Activated naive CD4-positive, alpha-beta T cell treated with anti-CD3 and anti-CD28 coated beads, Interleukin-2, amount 50 U/mL, for 24 hours (primary cell): Measurements from ENCODE around the gene H3-3A.

ENCODE experiments used
- H3K27ac Mint-ChIP-seq: one replicate; pipeline ENCODE4 v1.8.0; 2021; ENCODE audit warnings: mild to moderate bottlenecking, mixed read lengths
- H3K27me3 Mint-ChIP-seq: one replicate; pipeline ENCODE4 v1.8.0; 2021; ENCODE audit warnings: mixed read lengths
- H3K36me3 Mint-ChIP-seq: one replicate; pipeline ENCODE4 v1.8.0; 2021; ENCODE audit warnings: mixed read lengths
- H3K4me1 Mint-ChIP-seq: one replicate; pipeline ENCODE4 v1.8.0; 2021; ENCODE audit warnings: mixed read lengths
- H3K4me3 Mint-ChIP-seq: one replicate; pipeline ENCODE4 v1.8.0; 2021; ENCODE audit warnings: mild to moderate bottlenecking, mixed read lengths
- H3K9me3 Mint-ChIP-seq: one replicate; pipeline ENCODE4 v1.8.0; 2021; ENCODE audit warnings: mixed read lengths

The H3-3A gene

DNA sequence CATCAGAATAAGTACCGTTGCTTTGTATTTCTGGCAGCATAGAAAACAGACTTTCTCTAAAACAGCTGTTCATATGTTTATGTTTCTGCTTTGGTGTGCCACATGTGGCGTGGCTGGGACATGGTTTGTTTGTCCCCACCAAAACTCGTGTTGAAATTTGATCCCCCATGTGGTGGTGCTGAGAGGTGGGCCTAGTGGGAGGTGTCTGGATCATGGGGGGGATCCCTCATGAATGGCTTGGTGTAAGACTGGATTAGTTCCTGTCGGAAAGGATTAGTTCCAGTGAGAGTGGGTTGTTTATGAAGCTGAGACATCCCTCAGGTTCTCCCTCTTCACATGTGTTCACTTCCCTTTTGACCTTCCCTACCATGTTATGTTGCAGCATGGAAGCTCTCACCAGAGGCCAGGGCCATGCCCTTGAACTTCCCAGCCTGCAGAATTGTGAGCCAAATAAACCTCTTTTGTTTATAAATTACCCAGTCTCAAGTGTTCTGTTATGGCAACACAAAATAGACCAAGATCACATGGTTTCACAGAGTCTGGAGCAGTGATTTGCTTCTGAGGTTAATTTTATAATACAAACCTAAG is 17.9 kb upstream of the H3-3A start:
- no peak overlapping the region for H3K4me3 Mint-ChIP-seq
- no peaks in the 10 kb centered on the region for H3K4me1 Mint-ChIP-seq
- H3K27ac Mint-ChIP-seq, result no peak overlapping the region
- no peaks in the 10 kb centered on the region for H3K9me3 Mint-ChIP-seq
- H3K27me3 Mint-ChIP-seq, result no peaks in the 10 kb centered on the region
- H3K36me3 Mint-ChIP-seq, result no peaks in the 10 kb centered on the region

DNA sequence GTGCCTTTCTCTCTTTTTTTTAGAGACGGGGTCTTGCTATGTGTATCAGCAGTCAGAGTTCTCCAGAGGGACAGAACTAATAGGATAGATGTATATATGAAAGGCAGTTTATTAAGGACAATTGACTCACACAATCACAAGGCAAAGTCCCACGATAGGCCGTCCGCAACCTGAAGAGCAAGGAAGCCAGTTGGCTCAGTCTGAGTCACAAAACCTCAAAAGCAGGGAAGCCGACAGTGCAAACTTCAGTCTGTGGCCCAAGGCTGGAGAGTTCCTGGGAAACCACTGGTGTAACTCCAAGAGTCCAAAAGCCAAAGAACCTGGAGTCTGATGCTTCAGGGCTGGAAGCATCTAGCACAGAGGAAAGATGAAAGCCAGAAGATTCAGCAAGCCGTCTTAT is 16.3 kb upstream of the H3-3A start:
- H3K36me3 Mint-ChIP-seq, result no peaks in the 10 kb centered on the region
- H3K27me3 Mint-ChIP-seq, result no peaks in the 10 kb centered on the region
- H3K4me3 Mint-ChIP-seq, result no peak overlapping the region
- no peaks in the 10 kb centered on the region for H3K9me3 Mint-ChIP-seq
- no peak overlapping the region for H3K27ac Mint-ChIP-seq
- no peaks in the 10 kb centered on the region for H3K4me1 Mint-ChIP-seq

DNA sequence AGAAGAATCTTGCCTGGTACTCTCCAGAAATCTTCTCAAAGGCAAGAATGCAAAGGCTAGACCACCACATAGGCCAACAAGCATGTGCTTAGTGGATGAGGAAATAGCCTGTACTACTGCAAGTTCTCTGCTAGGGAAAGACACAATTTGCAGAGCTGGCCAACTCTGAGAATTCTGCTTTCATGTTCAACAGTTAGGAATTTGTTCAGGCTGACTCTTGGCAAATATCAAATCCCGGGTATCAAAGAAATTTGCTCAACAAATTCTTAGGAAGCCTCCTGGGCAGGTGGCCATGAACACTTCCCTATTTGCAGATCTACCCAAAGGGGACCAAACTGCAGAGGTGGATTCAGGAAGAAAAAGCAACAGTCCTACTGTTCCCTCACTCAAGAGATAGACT is 15.0 kb upstream of the H3-3A start:
- Mint-ChIP-seq H3K4me1 (no peaks in the 10 kb centered on the region), H3K36me3 (no peaks in the 10 kb centered on the region), H3K27me3 (no peaks in the 10 kb centered on the region), H3K9me3 (no peaks in the 10 kb centered on the region), H3K4me3 (no peak overlapping the region), H3K27ac (no peak overlapping the region)

DNA sequence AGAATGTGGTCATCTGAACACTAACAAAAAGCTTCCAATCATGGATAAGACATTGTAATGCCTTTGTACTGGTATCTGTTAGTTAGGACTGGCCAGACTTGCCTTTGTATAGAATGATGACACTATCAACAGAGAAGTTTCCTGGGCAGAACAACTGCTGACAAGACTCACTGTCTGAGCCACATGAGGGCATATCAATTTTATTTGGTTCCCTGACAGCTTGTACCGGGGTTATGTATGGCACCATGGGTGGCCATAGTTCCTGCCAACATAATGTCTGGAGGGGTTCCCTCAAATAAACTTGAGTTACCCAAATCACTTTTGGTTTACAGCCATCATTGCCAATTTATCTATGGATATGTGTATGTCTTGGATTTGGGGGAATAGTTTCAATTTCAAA is 13.6 kb upstream of the H3-3A start:
- Mint-ChIP-seq H3K4me3 (no peak overlapping the region), H3K9me3 (no peaks in the 10 kb centered on the region), H3K27me3 (no peaks in the 10 kb centered on the region), H3K36me3 (no peaks in the 10 kb centered on the region), H3K27ac (no peak overlapping the region), H3K4me1 (no peaks in the 10 kb centered on the region)

DNA sequence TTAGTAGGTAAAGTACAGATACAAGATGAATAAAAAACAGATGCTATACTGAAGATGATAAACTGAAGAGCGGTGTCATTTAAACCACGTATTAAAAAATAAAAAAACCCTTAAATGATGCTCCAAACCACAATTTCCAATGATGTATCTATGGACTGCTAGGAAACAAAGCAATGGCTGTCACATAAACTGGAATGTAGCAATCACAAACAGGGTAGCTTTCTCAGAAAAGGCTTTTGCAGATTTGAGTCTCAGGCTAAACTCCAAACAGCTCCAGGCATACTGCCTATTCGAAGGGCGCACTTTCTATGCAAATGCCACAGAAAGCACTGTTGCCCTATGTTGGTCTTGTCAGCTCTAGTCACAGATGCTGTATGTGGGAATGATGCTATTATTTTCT is 12.4 kb upstream of the H3-3A start:
- H3K9me3 Mint-ChIP-seq, result no peaks in the 10 kb centered on the region
- H3K4me1 Mint-ChIP-seq, result no peaks in the 10 kb centered on the region
- H3K27ac Mint-ChIP-seq, result no peak overlapping the region
- H3K36me3 Mint-ChIP-seq, result no peaks in the 10 kb centered on the region
- no peak overlapping the region for H3K4me3 Mint-ChIP-seq
- no peaks in the 10 kb centered on the region for H3K27me3 Mint-ChIP-seq

DNA sequence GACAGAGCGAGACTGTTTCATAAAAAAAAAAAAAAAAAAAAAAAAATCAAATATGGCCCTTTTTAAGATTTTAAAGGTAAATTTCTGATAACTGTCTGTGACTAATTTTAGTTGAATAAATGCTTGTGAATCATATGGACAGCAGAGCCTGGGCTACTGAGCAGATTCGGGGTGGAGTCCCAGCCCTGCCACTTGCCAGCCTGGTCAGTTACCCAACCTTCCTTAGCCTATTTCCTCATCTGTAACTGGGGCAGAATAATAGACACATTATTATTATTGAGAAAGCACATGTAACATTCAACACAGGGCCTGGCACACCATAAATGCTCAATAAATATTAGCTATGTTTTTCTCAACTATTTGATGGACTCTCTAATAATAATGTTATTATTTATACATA is 11.2 kb upstream of the H3-3A start:
- no peaks in the 10 kb centered on the region for H3K27me3 Mint-ChIP-seq
- H3K36me3 Mint-ChIP-seq, result no peaks in the 10 kb centered on the region
- no peak overlapping the region for H3K4me3 Mint-ChIP-seq
- no peaks in the 10 kb centered on the region for H3K4me1 Mint-ChIP-seq
- H3K9me3 Mint-ChIP-seq, result no peaks in the 10 kb centered on the region
- no peak overlapping the region for H3K27ac Mint-ChIP-seq

DNA sequence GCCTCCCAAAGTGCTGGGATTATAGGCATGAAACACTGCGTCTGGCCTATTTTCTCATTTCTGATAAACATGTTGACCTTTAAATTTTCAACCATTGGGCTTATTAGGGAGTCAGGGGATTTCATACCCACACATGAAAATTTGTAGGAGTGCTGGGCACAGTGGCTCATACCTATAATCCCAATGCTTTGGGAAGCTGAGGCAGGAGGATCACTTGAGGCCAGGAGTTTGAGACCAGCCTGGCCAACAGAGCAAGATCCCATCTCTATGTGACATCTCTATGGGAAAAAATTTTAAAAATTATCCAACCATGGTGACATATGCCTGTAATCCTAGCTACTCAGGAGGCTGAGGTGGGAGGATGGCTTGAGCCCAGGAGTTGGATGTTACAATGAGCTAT is 10.5 kb upstream of the H3-3A start:
- Mint-ChIP-seq H3K4me1 (no peaks in the 10 kb centered on the region), H3K36me3 (no peaks in the 10 kb centered on the region), H3K9me3 (no peaks in the 10 kb centered on the region), H3K27ac (no peak overlapping the region), H3K4me3 (no peak overlapping the region), H3K27me3 (no peaks in the 10 kb centered on the region)

DNA sequence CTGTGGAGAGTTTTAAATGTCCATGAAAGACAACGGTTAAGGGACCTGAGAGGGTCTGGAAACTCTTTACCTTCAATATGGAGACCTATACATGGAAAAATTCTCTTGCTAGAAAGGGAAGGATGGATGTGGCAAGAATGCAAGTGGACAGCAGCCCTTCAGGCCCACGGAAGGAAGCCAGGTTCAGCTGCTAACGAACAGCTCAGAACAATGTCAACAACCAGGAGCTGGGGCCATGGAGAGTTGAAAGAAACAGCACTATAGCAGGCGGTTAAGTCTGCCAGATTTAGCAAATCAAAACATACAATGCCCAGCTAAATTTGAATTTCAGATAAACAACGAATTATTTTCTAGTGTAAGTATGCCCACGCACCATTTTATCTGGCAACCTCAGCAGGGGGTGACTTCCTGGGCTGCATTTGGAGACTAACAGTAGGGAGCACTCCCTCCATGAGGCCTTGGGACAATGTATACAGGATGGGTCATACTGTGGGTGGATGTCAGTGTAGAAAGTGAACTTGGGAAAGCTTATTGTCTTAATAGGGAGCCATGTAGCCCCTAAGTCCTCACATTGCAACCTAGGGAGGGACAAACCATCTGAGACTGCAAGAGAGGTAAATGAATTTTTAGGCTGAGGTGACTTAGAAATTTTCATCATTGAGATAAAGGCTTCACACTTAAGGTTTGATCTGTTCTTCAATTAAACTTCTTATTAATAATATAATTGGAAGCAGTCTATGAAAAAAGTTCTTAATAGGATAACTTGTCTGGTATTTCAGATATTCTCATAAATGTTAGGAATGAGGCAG is 7.8 kb upstream of the H3-3A start:
- H3K27me3 Mint-ChIP-seq, result no peaks in the 10 kb centered on the region
- H3K27ac Mint-ChIP-seq, result peak overlapping the region; percentile 68
- H3K9me3 Mint-ChIP-seq, result no peaks in the 10 kb centered on the region
- H3K4me1 Mint-ChIP-seq, result peaks cover 12% of the 10 kb centered on the region
- no peak overlapping the region for H3K4me3 Mint-ChIP-seq
- peaks cover 5% of the 10 kb centered on the region for H3K36me3 Mint-ChIP-seq

DNA sequence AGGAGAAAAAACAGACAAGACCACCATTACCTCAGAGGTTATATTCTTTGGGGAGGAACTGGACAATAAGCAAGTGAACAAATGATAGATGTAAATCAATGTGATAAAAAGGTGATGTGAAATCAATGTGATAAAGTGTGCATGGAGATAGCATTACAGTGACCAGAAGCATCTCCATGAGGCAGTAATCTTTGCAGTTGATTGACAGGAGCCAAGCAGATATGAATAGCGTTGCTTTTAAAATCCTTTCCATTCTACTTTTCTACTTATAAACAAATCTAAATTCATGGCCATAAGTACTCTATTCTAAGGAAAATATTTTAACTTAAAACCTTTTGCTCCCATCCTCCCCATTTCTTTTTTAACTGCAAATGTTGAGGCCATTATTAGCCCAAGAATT is 2.8 kb upstream of the H3-3A start:
- no peaks in the 10 kb centered on the region for H3K27me3 Mint-ChIP-seq

DNA sequence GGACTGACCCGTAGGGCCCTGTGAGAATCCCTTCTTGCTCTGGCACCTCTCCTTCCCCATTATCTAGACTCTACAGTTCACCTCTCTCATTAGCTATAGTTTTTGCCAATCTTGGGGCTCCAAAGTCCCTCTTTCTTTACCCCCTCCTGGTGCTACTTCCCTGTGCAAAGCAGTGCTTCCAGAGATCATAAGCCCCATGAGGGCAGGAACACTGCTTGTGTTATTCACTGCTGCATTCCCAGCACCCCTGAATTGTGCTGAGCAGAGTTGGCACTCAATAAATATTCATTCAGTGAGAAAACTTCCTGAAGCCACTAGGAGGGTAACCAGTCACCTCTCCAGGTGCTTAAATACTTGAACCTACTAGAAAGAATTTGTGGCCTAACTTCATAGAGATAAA is 2.1 kb upstream of the H3-3A start:
- Mint-ChIP-seq H3K27me3 (no peaks in the 10 kb centered on the region), H3K27ac (peak overlapping the region; percentile 18), H3K36me3 (peaks cover 12% of the 10 kb centered on the region), H3K9me3 (no peaks in the 10 kb centered on the region), H3K4me3 (peak overlapping the region; percentile 89), H3K4me1 (peaks cover 32% of the 10 kb centered on the region)

More for the DNA sequence above, 2.8 kb upstream of the H3-3A start:
- Mint-ChIP-seq H3K4me3 (no peak overlapping the region), H3K36me3 (peaks cover 8% of the 10 kb centered on the region), H3K4me1 (peaks cover 27% of the 10 kb centered on the region), H3K9me3 (no peaks in the 10 kb centered on the region), H3K27ac (no peak overlapping the region)

DNA sequence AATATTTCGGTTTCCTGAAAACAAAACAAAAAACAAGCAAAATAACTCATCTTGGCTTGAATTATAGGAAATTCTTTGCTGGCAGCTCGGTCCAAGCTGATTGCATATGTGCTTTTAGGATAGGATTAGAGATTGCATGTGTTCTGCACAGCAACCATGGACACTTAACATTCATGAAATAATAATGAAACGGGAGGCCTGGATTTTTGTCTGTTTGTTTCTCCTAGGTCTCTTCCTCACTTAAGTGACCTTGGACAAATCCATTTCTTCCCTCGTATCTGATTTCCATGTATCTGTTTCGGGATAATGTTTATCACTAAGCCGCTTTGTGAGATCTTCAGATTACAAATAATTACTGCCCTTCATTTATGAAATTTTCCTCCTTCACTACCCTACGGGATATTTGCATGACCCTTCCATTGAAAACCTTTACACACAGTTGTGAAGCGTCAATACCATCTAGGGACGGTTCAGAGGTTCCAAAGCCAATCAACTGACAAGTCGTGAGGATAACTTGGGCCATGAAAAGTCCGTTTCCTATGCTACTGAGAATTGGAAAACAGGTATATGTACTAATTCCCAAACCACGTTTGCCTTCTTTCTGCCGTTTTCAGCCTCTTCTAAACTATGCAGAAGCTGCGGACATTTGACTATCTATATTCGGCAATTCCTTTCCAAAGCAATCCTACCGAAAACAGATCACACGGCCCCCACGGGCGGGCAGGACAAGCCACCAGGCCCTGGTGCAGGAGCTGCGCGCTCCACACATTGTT is 1.3 kb upstream of the H3-3A start:
- peak overlapping the region; percentile 89 for H3K4me3 Mint-ChIP-seq
- peaks cover 40% of the 10 kb centered on the region for H3K4me1 Mint-ChIP-seq
- no peaks in the 10 kb centered on the region for H3K27me3 Mint-ChIP-seq
- H3K27ac Mint-ChIP-seq, result peak overlapping the region; percentile 88
- H3K9me3 Mint-ChIP-seq, result no peaks in the 10 kb centered on the region
- H3K36me3 Mint-ChIP-seq, result peaks cover 15% of the 10 kb centered on the region

DNA sequence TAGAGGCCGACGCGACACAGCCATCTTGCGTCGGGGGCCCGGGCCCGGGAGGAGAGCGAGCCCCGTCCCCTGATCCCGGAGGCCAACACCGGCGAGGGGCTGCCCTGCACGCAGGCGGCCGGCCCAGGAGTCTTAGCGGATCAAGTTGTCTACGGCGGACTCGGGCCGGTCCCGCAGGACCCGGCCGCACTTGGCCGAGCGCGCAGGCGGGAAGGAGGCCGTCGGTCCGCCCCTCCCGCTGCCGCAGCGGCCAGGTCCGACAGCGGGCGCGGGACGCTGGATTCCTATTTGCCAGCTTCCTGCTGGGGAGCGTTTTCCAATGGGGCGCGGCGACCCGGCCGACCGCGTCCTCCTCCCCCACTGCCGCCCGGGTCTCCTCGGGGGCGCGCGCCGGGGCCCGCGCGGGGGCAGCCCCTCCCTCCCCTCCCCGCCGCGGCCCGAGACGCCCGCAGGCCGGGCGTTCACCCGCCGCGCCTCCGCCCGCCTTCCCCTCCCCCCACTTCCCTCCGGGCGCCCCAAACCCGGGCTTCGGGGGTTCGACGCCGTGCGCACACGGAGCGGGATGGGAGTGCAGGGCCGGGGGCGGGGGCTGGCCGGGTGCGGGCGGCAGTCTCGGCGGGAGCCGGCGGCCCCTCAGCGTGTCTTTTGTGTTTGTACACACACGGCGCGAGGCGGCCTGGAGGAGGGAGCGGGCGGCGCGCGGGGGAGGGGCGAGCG is 517 bp upstream of the H3-3A start:
- Mint-ChIP-seq H3K27me3 (no peaks in the 10 kb centered on the region), H3K9me3 (no peaks in the 10 kb centered on the region), H3K27ac (peak overlapping the region; percentile 88), H3K4me3 (peak overlapping the region; percentile 99), H3K36me3 (peaks cover 19% of the 10 kb centered on the region), H3K4me1 (peaks cover 47% of the 10 kb centered on the region)

DNA sequence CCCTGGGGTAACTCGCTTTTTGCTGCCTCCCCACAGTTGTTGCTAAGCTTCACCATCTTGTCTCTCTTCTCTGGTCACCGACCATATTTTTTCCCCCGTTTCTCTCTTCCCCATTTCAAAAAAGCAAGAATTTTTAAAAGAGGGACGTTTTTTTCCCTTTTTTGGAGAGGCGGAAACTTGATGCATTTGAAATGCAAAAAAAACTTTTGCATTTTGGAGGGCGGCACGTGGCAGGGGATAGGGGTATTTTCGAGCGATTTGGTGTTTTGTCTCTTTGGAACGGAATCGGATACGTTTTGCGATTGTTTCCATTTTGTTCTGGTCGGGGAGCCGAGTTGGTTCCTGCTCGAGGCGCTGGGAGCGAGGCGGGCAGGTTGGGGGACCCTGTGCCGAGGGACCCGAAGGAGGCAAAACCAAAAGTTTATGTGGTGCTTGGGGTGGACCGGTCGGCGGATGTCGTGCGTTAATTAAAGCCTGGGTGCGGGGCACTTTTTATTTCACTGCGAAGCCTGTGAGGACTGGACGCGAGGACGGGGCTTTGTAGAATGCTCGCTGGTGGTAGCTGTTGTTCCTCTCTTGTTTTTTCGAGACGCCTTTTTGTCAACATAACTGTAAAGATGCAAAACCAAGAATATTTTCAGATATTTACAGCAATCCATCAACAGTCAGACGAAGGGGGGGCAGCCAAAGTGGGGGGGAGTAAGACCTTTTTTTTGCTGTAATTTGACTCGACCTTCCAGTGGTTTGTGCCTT is 884 bp downstream of the H3-3A start:
- peak overlapping the region; percentile 99 for H3K4me3 Mint-ChIP-seq
- H3K27me3 Mint-ChIP-seq, result no peaks in the 10 kb centered on the region
- no peaks in the 10 kb centered on the region for H3K9me3 Mint-ChIP-seq
- H3K27ac Mint-ChIP-seq, result peak overlapping the region; percentile 99
- peaks cover 58% of the 10 kb centered on the region for H3K4me1 Mint-ChIP-seq
- peaks cover 17% of the 10 kb centered on the region for H3K36me3 Mint-ChIP-seq

DNA sequence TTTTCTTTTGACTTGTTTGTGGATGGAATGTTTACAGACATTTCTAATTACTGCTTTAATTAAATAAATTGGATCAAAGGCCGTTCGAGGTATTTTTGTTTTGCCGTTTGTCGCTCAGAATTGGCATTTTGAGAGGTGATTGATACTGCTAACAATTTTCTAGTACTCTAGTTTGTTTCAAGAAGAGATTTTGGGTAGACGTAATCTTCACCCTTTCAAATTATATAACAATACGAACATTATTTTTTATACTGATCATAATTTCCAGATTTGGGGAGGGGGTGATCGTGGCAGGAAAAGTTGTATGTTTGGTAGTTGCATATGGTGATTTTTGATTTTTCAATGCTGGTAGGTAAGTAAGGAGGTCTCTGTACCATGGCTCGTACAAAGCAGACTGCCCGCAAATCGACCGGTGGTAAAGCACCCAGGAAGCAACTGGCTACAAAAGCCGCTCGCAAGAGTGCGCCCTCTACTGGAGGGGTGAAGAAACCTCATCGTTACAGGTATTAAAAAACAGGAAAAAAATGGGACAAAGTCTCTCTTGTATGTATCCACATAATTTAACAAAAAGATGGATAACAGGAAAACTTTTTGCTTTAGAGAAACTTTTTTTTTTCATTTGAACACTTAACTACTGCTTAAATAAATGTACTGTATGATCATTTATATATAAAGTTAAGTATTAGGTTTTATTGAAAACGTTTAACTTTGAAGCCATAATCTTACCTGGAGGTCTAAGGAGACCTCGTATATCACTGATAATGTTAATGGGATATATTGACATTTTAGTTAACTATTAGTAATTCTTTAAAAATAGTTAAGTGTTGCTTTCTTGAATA is 1.7 kb downstream of the H3-3A start:
- peak overlapping the region; percentile 99 for H3K4me3 Mint-ChIP-seq
- H3K27ac Mint-ChIP-seq, result peak overlapping the region; percentile 99
- peaks cover 60% of the 10 kb centered on the region for H3K4me1 Mint-ChIP-seq
- H3K27me3 Mint-ChIP-seq, result no peaks in the 10 kb centered on the region
- H3K36me3 Mint-ChIP-seq, result peaks cover 19% of the 10 kb centered on the region
- H3K9me3 Mint-ChIP-seq, result no peaks in the 10 kb centered on the region
